Stomach (tissue), 4 donors: Measurements from ENCODE around the gene FLCN.

Experiments
- CTCF ChIP-seq, 7 experiments: fragments of 450-650 bp in 4 of 7; fragments of 200-600 bp in 3 of 7; sonication (generic) in 3 of 7; IDR thresholded peaks; one replicate each; pipeline ENCODE4 v1.5.1; 2016 to 2019; ENCODE audit warnings: antibody characterized with exemption in 7 of 7, control low read depth in 2 of 7, mild to moderate bottlenecking in 1 of 7
- EP300 ChIP-seq: sonication (generic); formaldehyde crosslinking; IDR thresholded peaks from one replicate; pipeline ENCODE4 v1.6.1; 2017; ENCODE audit warnings: antibody characterized with exemption

GRCh38 chr17:17180141-17180603 lies 56.8 kb downstream of the FLCN start:
- TF ChIP-seq CTCF (IDR thresholded peaks at IDR 0.05) (no peak), EP300 (no peak)
